Measurements from ENCODE around the gene ATP13A4. TPM values are rescaled to one million over a fixed set of nuclear protein-coding genes. Genes with fewer than 3 reads are reported as not detected.

The ATP13A4 gene
- total RNA-seq, 4 donors from 2014 or later = 18.7 to 75.0 (median 35.3) TPM

DNA sequence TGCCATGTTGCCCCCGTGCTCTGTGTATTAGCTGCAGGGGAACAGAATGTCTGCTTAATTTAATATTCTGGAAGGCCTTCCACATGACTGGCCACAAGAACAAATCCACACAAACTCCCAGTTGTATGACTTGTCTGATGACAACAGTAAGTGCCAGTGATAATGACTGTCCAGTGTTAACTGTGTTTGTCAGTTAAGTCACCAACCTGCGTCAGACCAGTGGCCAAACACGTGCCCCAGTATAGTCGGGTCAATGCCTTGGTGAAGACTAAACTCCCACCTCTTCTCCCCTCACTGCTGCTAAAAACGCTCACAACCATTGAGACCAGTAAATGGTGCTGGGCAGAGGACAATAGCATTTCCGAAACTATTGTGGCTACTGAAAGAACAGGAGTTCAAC lies 166.3 kb downstream of the ATP13A4 start:
- 91% methylated on average over 6 of the region's 6 CpGs for WGBS
- no peak for TF ChIP-seq EP300 (IDR thresholded peaks at IDR 0.05)
- H3K4me3 ChIP-seq = no peak overlapping the region
- H3K4me1 ChIP-seq = no peaks in the 10 kb centered on the region
- no peak overlapping the region for H3K27ac ChIP-seq
- H3K36me3 ChIP-seq = no peaks in the 10 kb centered on the region
- no peaks in the 10 kb centered on the region for H3K27me3 ChIP-seq
- no peak for DNase-seq (ENCODE audit: low spot score in 2 of 2)
- no peaks in the 10 kb centered on the region for H3K9me3 ChIP-seq

- H3K4me3 ChIP-seq = no peak overlapping the region
- WGBS = 58% methylated on average over 2 of the region's 2 CpGs
These were observed 167.1 kb downstream of the ATP13A4 start for GRCh38 chr3:193387596-193387995.

GRCh38 chr3:193378706-193379105 lies 176.0 kb downstream of the ATP13A4 start, which contains the start of gene ATP13A5:
ATP13A5 (minus strand) TSS chr3:193378753; CDS start chr3:193378725, 28 bp downstream.
- DNase-seq (ENCODE audit: low spot score in 2 of 2) = no peak
- no peaks in the 10 kb centered on the region for H3K9me3 ChIP-seq
- TF ChIP-seq POLR2AphosphoS5 (IDR thresholded peaks at IDR 0.05) = no peak
- H3K36me3 ChIP-seq = no peaks in the 10 kb centered on the region
- no peaks in the 10 kb centered on the region for H3K4me1 ChIP-seq
- no peaks in the 10 kb centered on the region for H3K27me3 ChIP-seq
- no peak within 1 kb of the TSS for H3K27ac ChIP-seq
- no peak within 1 kb of the TSS for H3K4me3 ChIP-seq
- WGBS = 33% methylated on average over 6 of the region's 6 CpGs

More at GRCh38 chr3:193387596-193387995, 167.1 kb downstream of the ATP13A4 start:
- no peak for DNase-seq (ENCODE audit: low spot score in 2 of 2)
- Histone ChIP-seq H3K4me1 (no peaks in the 10 kb centered on the region), H3K27me3 (no peaks in the 10 kb centered on the region), H3K27ac (no peak overlapping the region), H3K36me3 (no peaks in the 10 kb centered on the region), H3K9me3 (no peaks in the 10 kb centered on the region)
- TF ChIP-seq, protein P1, sequence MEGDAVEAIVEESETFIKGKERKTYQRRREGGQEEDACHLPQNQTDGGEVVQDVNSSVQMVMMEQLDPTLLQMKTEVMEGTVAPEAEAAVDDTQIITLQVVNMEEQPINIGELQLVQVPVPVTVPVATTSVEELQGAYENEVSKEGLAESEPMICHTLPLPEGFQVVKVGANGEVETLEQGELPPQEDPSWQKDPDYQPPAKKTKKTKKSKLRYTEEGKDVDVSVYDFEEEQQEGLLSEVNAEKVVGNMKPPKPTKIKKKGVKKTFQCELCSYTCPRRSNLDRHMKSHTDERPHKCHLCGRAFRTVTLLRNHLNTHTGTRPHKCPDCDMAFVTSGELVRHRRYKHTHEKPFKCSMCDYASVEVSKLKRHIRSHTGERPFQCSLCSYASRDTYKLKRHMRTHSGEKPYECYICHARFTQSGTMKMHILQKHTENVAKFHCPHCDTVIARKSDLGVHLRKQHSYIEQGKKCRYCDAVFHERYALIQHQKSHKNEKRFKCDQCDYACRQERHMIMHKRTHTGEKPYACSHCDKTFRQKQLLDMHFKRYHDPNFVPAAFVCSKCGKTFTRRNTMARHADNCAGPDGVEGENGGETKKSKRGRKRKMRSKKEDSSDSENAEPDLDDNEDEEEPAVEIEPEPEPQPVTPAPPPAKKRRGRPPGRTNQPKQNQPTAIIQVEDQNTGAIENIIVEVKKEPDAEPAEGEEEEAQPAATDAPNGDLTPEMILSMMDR (IDR thresholded peaks at IDR 0.05) = no peak
- TF ChIP-seq POLR2AphosphoS5 (IDR thresholded peaks at IDR 0.05) (no peak), POLR2A (IDR thresholded peaks at IDR 0.05) (no peak), EP300 (IDR thresholded peaks at IDR 0.05) (no peak)

GRCh38 chr3:193377591-193377990 lies 177.1 kb downstream of the ATP13A4 start:
- Histone ChIP-seq H3K4me3 (no peak overlapping the region), H3K27me3 (no peaks in the 10 kb centered on the region), H3K4me1 (no peaks in the 10 kb centered on the region), H3K9me3 (no peaks in the 10 kb centered on the region), H3K36me3 (no peaks in the 10 kb centered on the region), H3K27ac (no peak overlapping the region)
- 43% methylated on average over 2 of the region's 2 CpGs for WGBS
- TF ChIP-seq POLR2AphosphoS5 (IDR thresholded peaks at IDR 0.05) = no peak
- TF ChIP-seq, protein P1 (IDR thresholded peaks at IDR 0.05) = no peak
- no peak for TF ChIP-seq EP300 (IDR thresholded peaks at IDR 0.05)
- TF ChIP-seq POLR2A (IDR thresholded peaks at IDR 0.05) = no peak
- DNase-seq (ENCODE audit: low spot score in 2 of 2) = no peak

DNA sequence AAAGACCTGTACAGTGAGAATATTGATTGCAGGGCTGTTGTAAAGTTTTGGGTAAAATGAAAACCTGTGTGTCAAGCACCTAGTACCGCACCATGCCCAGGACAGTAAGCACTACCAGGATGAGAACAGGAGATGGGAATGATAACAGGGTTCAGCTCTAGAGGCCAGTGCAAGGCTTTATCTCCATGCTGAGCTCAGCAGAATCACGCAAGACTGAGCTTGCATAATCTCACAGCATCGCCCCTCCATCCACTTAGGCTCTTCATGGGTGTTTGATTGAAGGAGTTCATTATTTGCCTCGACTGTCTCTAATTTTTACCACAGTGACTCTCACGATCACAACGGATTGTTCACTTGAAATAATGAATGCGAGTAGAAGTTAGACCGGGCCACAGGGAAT lies 179.1 kb downstream of the ATP13A4 start:
- TF ChIP-seq POLR2A (IDR thresholded peaks at IDR 0.05) = no peak
- no peak for TF ChIP-seq POLR2AphosphoS5 (IDR thresholded peaks at IDR 0.05)
- no peak for TF ChIP-seq EP300 (IDR thresholded peaks at IDR 0.05)
- TF ChIP-seq, protein P1 (IDR thresholded peaks at IDR 0.05) = no peak
- DNase-seq (ENCODE audit: low spot score in 2 of 2) = no peak
- WGBS = 88% methylated on average over 8 of the region's 8 CpGs
- Histone ChIP-seq H3K9me3 (no peaks in the 10 kb centered on the region), H3K4me1 (no peaks in the 10 kb centered on the region), H3K27ac (no peak overlapping the region), H3K27me3 (no peaks in the 10 kb centered on the region), H3K36me3 (no peaks in the 10 kb centered on the region), H3K4me3 (no peak overlapping the region)

DNA sequence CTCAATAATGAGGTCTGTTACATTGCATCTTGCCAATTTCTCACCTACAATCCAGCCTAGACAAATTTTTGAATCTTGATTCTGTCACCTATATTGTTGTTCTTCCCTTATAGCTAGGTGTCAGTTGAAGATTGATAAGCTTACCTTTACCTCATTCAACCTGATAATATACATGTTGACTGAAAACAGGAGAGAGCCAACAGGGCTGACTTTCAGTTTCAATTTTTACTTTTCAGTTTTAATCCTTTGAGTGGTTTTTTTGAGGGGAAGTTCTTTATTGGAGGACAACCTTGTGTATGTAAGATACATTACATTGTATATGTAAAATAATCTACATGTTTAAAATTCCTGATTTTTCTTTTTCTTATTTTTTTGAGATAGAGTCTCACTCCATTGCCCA lies 181.9 kb downstream of the ATP13A4 start:
- Histone ChIP-seq H3K9me3 (no peaks in the 10 kb centered on the region), H3K4me1 (no peaks in the 10 kb centered on the region), H3K36me3 (no peaks in the 10 kb centered on the region), H3K27ac (no peak overlapping the region), H3K27me3 (no peaks in the 10 kb centered on the region), H3K4me3 (no peak overlapping the region)
- TF ChIP-seq, protein P1 (IDR thresholded peaks at IDR 0.05) = no peak
- TF ChIP-seq POLR2A (IDR thresholded peaks at IDR 0.05) (no peak), EP300 (IDR thresholded peaks at IDR 0.05) (no peak), POLR2AphosphoS5 (IDR thresholded peaks at IDR 0.05) (no peak)
- DNase-seq (ENCODE audit: low spot score in 2 of 2) = no peak
